Pancreas (tissue), 10 donors: Measurements from ENCODE around the gene MED25. TPM values are rescaled to one million over a fixed set of nuclear protein-coding genes. Genes with fewer than 3 reads are reported as not detected.
A peak's percentile ranks its signal among the peaks of the same experiment; 100 is the strongest.

Experiments used
- ATAC-seq, 4 donors: fragments of 200-7000 bp; cut with Tn5 transposase; one replicate each; pipeline versions ENCODE4 v1.8.0 to v1.9.1; 2020; ENCODE audit warnings: mild to moderate bottlenecking in 4 of 4, moderate library complexity in 4 of 4
- DNase-seq, 6 donors: peaks; one replicate each; pipeline ENCODE4 v3.0.0-alpha.2; 2020
- FAIRE-seq: peaks from 2 replicates; lab custom pipeline; 2012; peaks lifted over from hg19 to GRCh38; lab: Jason Lieb, UNC
- H3K27ac ChIP-seq, 4 donors: fragments of 200-600 bp; sonication (generic); 1 replicate in 3 of 4; 2 replicates in 1 of 4; pipeline versions ENCODE4 v1.5.0 to v1.8.0; 2020
- H3K27me3 ChIP-seq, 4 donors: fragments of 200-600 bp; one replicate each; pipeline ENCODE4 v1.8.0; 2021
- H3K36me3 ChIP-seq, 3 donors: fragments of 200-600 bp; sonication (generic) in 1 of 3; one replicate each; pipeline versions ENCODE4 v1.5.0 to v1.8.0; 2020 to 2021
- H3K4me1 ChIP-seq, 3 donors: fragments of 200-600 bp; one replicate each; pipeline ENCODE4 v1.8.0; 2021
- H3K4me3 ChIP-seq, 4 donors: fragments of 200-600 bp; sonication (generic) in 2 of 4; one replicate each; pipeline versions ENCODE4 v1.5.0 to v1.8.0; 2020 to 2021
- H3K9me3 ChIP-seq, 4 donors: fragments of 200-600 bp; one replicate each; pipeline ENCODE4 v1.8.0; 2021
- CTCF ChIP-seq, 4 donors: fragments of 200-600 bp; sonication (generic) in 3 of 4; IDR thresholded peaks; one replicate each; pipeline versions ENCODE4 v1.5.0 to v1.8.0; 2021; ENCODE audit warnings: antibody characterized with exemption in 4 of 4
- WGBS, 2 donors: extraction: QIAGEN DNeasy Blood & Tissue Kit; methylation state at CpG; one replicate each; pipeline ENCODE4 v1.1.7; 2013; 5-methylcytosine and 5-hydroxymethylcytosine counted together
- intact Hi-C, 3 donors: fragments of 100-400 bp; cut with DNase I; formaldehyde crosslinking; loops; one replicate each; pipeline versions ENCODE4 v1.11.1 to v1.14.2; 2022
- polyA plus RNA-seq, 2 donors: library from polyadenylated mRNA; stranded (reverse); fragments of 200-250 nt; gene quantifications; one replicate each; pipeline ENCODE4 v1.2.3, GENCODE V29; 2013
- total RNA-seq, 6 donors: library from RNA; stranded (reverse); fragmentation: NEBNext Ultra II Directional in 4 of 6; extraction: Animal tissue kit (Norgen Biotek cat#: 25700) in 4 of 6; gene quantifications; one replicate each; pipeline versions ENCODE4 v1.2.1 to v1.2.4, GENCODE V29; 2021 to 2023
- donor health status: healthy with polysubstance abuse.
- donor health status: DM: no; HTN: no; CAD: no; lungs with moderate emphysema.
- donor health status: DM: no; HTN: no; CAD: no.
- donor health status: control.
- donor health status: control.
- donor health status: Bipolar disorder and iron deficiency.
- donor health status: DM: yes; HTN: yes; CAD: no.
- donor health status: DM: no; HTN: no; CAD: no.
- donor health status: DM: no; HTN: no; CAD: no.
- donor health status: DM: yes; HTN: yes; CAD: no.

Gene MED25
- total and polyA plus RNA-seq, 8 donors: 19.4 to 60.0 (median 27.8) TPM

- Histone ChIP-seq H3K27ac (no peak overlapping the region), H3K27me3 (no peaks in the 10 kb centered on the region), H3K36me3 (no peaks in the 10 kb centered on the region), H3K4me3 (no peak overlapping the region), H3K9me3 (no peaks in the 10 kb centered on the region), H3K4me1 (peaks cover 7 to 21% (median 13%) of the 10 kb centered on the region in 3 donors)
- FAIRE-seq (no peak), DNase-seq (peak in 2 of 6 donors; percentile 25 to 27), ATAC-seq (no peak)
- TF ChIP-seq CTCF (IDR thresholded peaks at IDR 0.05): no peak
- intact Hi-C loops: no loop called here
- WGBS, 2 donors: 72 to 82% methylated on average over 10 of the region's 10 CpGs
Measured at GRCh38 chr19:49873834-49874233, 55.7 kb downstream of the MED25 start.

- TF ChIP-seq CTCF (IDR thresholded peaks at IDR 0.05): no peak
- FAIRE-seq (no peak), ATAC-seq (no peak), DNase-seq (peak in 1 of 6 donors; percentile 32)
- Histone ChIP-seq H3K4me1 (peaks cover 7 to 18% (median 13%) of the 10 kb centered on the region in 3 donors), H3K4me3 (no peak overlapping the region), H3K27me3 (no peaks in the 10 kb centered on the region), H3K36me3 (no peaks in the 10 kb centered on the region), H3K9me3 (no peaks in the 10 kb centered on the region), H3K27ac (no peak overlapping the region)
- intact Hi-C loops: no loop called here
- 83 to 89% methylated on average over 11 of the region's 11 CpGs for WGBS, 2 donors
Measured at GRCh38 chr19:49874503-49875157, 56.5 kb downstream of the MED25 start.

- peaks cover 5 to 16% (median 11%) of the 10 kb centered on the region in 3 donors for H3K4me1 ChIP-seq
- TF ChIP-seq CTCF (IDR thresholded peaks at IDR 0.05): no peak
- peak overlapping the region in 1 of 4 donors; percentile 62 for H3K4me3 ChIP-seq
- H3K9me3 ChIP-seq: no peaks in the 10 kb centered on the region
- peak in 2 of 6 donors; percentile 28 to 38 for DNase-seq
- no peaks in the 10 kb centered on the region for H3K27me3 ChIP-seq
- FAIRE-seq: no peak
- intact Hi-C loops: no loop called here
- H3K36me3 ChIP-seq: peaks cover 0 to 3% (median 2%) of the 10 kb centered on the region in 3 donors
- no peak overlapping the region for H3K27ac ChIP-seq
- WGBS, 2 donors: 73 to 86% methylated on average over 4 of the region's 4 CpGs
- no peak for ATAC-seq
Measured at GRCh38 chr19:49875177-49875576, 57.1 kb downstream of the MED25 start.

- intact Hi-C loops: no loop called here
- FAIRE-seq (no peak), ATAC-seq (peak in 3 of 4 donors; percentile 6 to 7 (median 7)), DNase-seq (peak in 4 of 6 donors; percentile 29 to 84 (median 76))
- H3K27ac ChIP-seq: peak overlapping the region; percentile 90 to 98 (median 96)
- H3K9me3 ChIP-seq: no peaks in the 10 kb centered on the region
- H3K36me3 ChIP-seq: peaks cover 0 to 11% (median 10%) of the 10 kb centered on the region in 3 donors
- no peaks in the 10 kb centered on the region for H3K27me3 ChIP-seq
- 0 to 1% methylated on average over 28 of the region's 28 CpGs for WGBS, 2 donors
- no peak for TF ChIP-seq CTCF (IDR thresholded peaks at IDR 0.05)
- H3K4me1 ChIP-seq: peaks cover 0 to 11% (median 8%) of the 10 kb centered on the region in 3 donors
- peak overlapping the region; percentile 62 to 85 (median 76) for H3K4me3 ChIP-seq
Measured at GRCh38 chr19:49875857-49876421, 57.9 kb downstream of the MED25 start.
